GM08714 (cell line): ENCODE data around the gene TMC1.

Experiments used
- H3K4me3 ChIP-seq: fragments of 200-500 bp; sonication (Bioruptor generic); 2 replicates; pipeline ENCODE4 v1.5.1; 2014; ENCODE audit warnings: mild to moderate bottlenecking, low read length, inconsistent platforms
- ZNF274 ChIP-seq: IDR thresholded peaks from 2 replicates; pipeline ENCODE4 v1.6.1; 2012; ENCODE audit warnings: mild to moderate bottlenecking, low read depth, low read length

TMC1 gene

GRCh38 chr9:72646061-72646460 lies 124.7 kb downstream of the TMC1 start:
- TF ChIP-seq ZNF274, result no peak
- H3K4me3 ChIP-seq, result no peak overlapping the region

GRCh38 chr9:72648324-72649126 lies 127.1 kb downstream of the TMC1 start:
- no peak for TF ChIP-seq ZNF274
- H3K4me3 ChIP-seq, result no peak overlapping the region

- TF ChIP-seq ZNF274, result no peak
- no peak overlapping the region for H3K4me3 ChIP-seq
Observed at GRCh38 chr9:72649127-72649442, 127.7 kb downstream of the TMC1 start.

- no peak for TF ChIP-seq ZNF274
- H3K4me3 ChIP-seq, result no peak overlapping the region
Observed at GRCh38 chr9:72650206-72650605, 128.8 kb downstream of the TMC1 start.

GRCh38 chr9:72656021-72656420 lies 134.6 kb downstream of the TMC1 start:
- no peak for TF ChIP-seq ZNF274
- no peak overlapping the region for H3K4me3 ChIP-seq

GRCh38 chr9:72657023-72657422 lies 135.6 kb downstream of the TMC1 start:
- no peak overlapping the region for H3K4me3 ChIP-seq
- TF ChIP-seq ZNF274, result no peak

GRCh38 chr9:72658703-72659102 lies 137.3 kb downstream of the TMC1 start:
- TF ChIP-seq ZNF274, result no peak
- H3K4me3 ChIP-seq, result no peak overlapping the region

GRCh38 chr9:72661401-72662135 lies 140.2 kb downstream of the TMC1 start:
- H3K4me3 ChIP-seq, result no peak overlapping the region
- no peak for TF ChIP-seq ZNF274

- no peak overlapping the region for H3K4me3 ChIP-seq
- TF ChIP-seq ZNF274, result no peak
Observed at GRCh38 chr9:72665421-72665820, 144.0 kb downstream of the TMC1 start.

GRCh38 chr9:72667181-72667580 lies 145.8 kb downstream of the TMC1 start:
- H3K4me3 ChIP-seq, result no peak overlapping the region
- no peak for TF ChIP-seq ZNF274

- no peak overlapping the region for H3K4me3 ChIP-seq
- no peak for TF ChIP-seq ZNF274
Observed at GRCh38 chr9:72674961-72675360, 153.6 kb downstream of the TMC1 start.

- no peak overlapping the region for H3K4me3 ChIP-seq
Observed at GRCh38 chr9:72675586-72675985, 154.2 kb downstream of the TMC1 start.

GRCh38 chr9:72680593-72681282 lies 159.3 kb downstream of the TMC1 start:
- TF ChIP-seq ZNF274, result no peak
- H3K4me3 ChIP-seq, result no peak overlapping the region

More at GRCh38 chr9:72675586-72675985, 154.2 kb downstream of the TMC1 start:
- TF ChIP-seq ZNF274, result no peak

GRCh38 chr9:72681283-72681630 lies 159.8 kb downstream of the TMC1 start:
- no peak overlapping the region for H3K4me3 ChIP-seq

GRCh38 chr9:72684615-72685014 lies 163.2 kb downstream of the TMC1 start:
- TF ChIP-seq ZNF274, result no peak
- H3K4me3 ChIP-seq, result no peak overlapping the region

More at GRCh38 chr9:72681283-72681630, 159.8 kb downstream of the TMC1 start:
- no peak for TF ChIP-seq ZNF274
